Measurements from ENCODE around the gene FYB1. TPM values are rescaled to one million over a fixed set of nuclear protein-coding genes. Genes with fewer than 3 reads are reported as not detected.

Gene FYB1
- total and polyA plus RNA-seq, 2 of the 4 experiments (the other 2 are of a cell fraction), result not detected

DNA sequence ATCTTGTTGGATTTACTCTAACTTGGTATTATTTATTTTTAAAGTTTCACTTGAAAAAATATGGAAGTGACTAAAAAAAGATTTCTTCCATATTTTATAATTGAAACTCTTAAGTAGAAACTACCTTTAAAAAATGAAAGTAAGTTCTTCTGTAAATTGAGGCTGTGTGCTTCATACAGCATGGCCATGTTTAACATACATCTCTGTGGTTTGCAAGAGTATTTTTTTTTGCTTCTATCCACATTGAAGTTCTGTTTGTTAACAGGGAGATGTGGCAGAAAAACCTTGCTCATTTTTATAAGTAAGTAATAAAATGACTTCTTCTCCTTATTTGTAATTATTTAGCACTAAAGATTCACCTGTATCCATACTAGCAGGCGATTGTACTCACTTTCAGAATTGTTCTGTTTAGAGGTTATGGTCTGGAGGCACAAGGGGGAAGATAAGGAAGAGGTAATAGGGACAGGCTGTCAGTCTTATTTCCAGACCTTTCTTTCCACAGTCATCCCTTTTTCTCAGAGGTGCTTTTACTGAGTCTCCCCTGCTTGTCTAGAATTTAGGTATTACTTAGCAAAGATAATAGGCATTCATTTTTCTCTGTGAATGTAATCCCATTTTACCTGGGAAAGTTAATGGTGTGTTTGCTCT lies 16.0 kb downstream of the FYB1 start:
- Histone ChIP-seq H4K8ac (ENCODE audit: low read depth in 2 of 2, low read length in 2 of 2) (no peak overlapping the region), H3K9me3 (ENCODE audit: control insufficient read depth, insufficient read depth, low read length) (no peaks in the 10 kb centered on the region), H2AK5ac (ENCODE audit: low read depth, low read length) (no peak overlapping the region), H2BK120ac (ENCODE audit: low read depth, low read length) (no peak overlapping the region), H4K91ac (ENCODE audit: insufficient read depth, low read depth, low read length) (no peak overlapping the region), H3K27ac (ENCODE audit: insufficient read depth, low read length) (no peak overlapping the region), H3K4ac (ENCODE audit: low read depth, low read length) (no peak overlapping the region), H2BK5ac (ENCODE audit: low read depth, low read length, poor library complexity, severe bottlenecking) (no peak overlapping the region), H2AK9ac (replicated peaks; ENCODE audit: low read depth, low read length, poor library complexity) (no peak overlapping the region), H3K23ac (ENCODE audit: low read depth, low read length) (no peak overlapping the region), H2BK20ac (ENCODE audit: low read depth, low read length) (no peak overlapping the region), H3K4me1 (ENCODE audit: control insufficient read depth, insufficient read depth, low read length) (no peaks in the 10 kb centered on the region), H3K4me2 (ENCODE audit: low read depth, low read length) (no peak overlapping the region), H3K56ac (ENCODE audit: extremely low read depth, insufficient read depth, low read length) (no peak overlapping the region), H3K9me1 (ENCODE audit: insufficient read depth, low read length) (no peaks in the 10 kb centered on the region), H3K9ac (ENCODE audit: low read depth, low read length) (no peak overlapping the region), H3K18ac (ENCODE audit: low read depth, low read length) (no peak overlapping the region), H3K79me1 (ENCODE audit: low read depth in 1 of 2, low read length in 2 of 2) (no peaks in the 10 kb centered on the region), H4K5ac (ENCODE audit: low read depth, low read length) (no peak overlapping the region), H4K20me1 (ENCODE audit: insufficient read depth, low read length) (no peaks in the 10 kb centered on the region), H3K14ac (replicated peaks; ENCODE audit: low read depth, low read length) (no peak overlapping the region), H2AFZ (replicated peaks; ENCODE audit: low read length, poor library complexity) (no peak overlapping the region), H3K4me3 (ENCODE audit: insufficient read depth, low read depth, low read length) (no peak overlapping the region), H3K27me3 (ENCODE audit: control insufficient read depth, insufficient read depth, low read length) (peaks cover 3% of the 10 kb centered on the region), H3K36me3 (ENCODE audit: control insufficient read depth, insufficient read depth, low read length) (no peaks in the 10 kb centered on the region), H2BK15ac (ENCODE audit: low read depth, low read length) (no peak overlapping the region)
- TF ChIP-seq ELK1 (IDR thresholded peaks at IDR 0.05; ENCODE audit: borderline replicate concordance, low read depth, low read length), result no peak
- no peak for TF ChIP-seq CHD1 (IDR thresholded peaks at IDR 0.05; ENCODE audit: low read depth, low read length)
- no peak for TF ChIP-seq SMC3 (IDR thresholded peaks at IDR 0.05; ENCODE audit: low read depth, low read length)
- TF ChIP-seq MAFK (IDR thresholded peaks at IDR 0.05; ENCODE audit: low read depth, low read length), result no peak
- TF ChIP-seq MXI1 (IDR thresholded peaks at IDR 0.05; ENCODE audit: borderline replicate concordance, low read depth, low read length), result no peak
- no peak for TF ChIP-seq RAD21 (IDR thresholded peaks at IDR 0.05; ENCODE audit: low read length)
- no peak for TF ChIP-seq BHLHE40 (IDR thresholded peaks at IDR 0.05; ENCODE audit: low read depth, low read length)
- TF ChIP-seq FOS (IDR thresholded peaks at IDR 0.05; ENCODE audit: low read depth, low read length), result no peak
- TF ChIP-seq USF2 (IDR thresholded peaks at IDR 0.05; ENCODE audit: low read depth, low read length), result no peak
- no peak for TF ChIP-seq RCOR1 (IDR thresholded peaks at IDR 0.05; ENCODE audit: insufficient replicate concordance, low read length)
- TF ChIP-seq, protein P1, sequence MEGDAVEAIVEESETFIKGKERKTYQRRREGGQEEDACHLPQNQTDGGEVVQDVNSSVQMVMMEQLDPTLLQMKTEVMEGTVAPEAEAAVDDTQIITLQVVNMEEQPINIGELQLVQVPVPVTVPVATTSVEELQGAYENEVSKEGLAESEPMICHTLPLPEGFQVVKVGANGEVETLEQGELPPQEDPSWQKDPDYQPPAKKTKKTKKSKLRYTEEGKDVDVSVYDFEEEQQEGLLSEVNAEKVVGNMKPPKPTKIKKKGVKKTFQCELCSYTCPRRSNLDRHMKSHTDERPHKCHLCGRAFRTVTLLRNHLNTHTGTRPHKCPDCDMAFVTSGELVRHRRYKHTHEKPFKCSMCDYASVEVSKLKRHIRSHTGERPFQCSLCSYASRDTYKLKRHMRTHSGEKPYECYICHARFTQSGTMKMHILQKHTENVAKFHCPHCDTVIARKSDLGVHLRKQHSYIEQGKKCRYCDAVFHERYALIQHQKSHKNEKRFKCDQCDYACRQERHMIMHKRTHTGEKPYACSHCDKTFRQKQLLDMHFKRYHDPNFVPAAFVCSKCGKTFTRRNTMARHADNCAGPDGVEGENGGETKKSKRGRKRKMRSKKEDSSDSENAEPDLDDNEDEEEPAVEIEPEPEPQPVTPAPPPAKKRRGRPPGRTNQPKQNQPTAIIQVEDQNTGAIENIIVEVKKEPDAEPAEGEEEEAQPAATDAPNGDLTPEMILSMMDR (conservative IDR thresholded peaks at IDR 0.05; ENCODE audit: low read depth, low read length), result no peak
- TF ChIP-seq MAZ (IDR thresholded peaks at IDR 0.05; ENCODE audit: borderline replicate concordance, low read depth, low read length), result no peak
- no peak for TF ChIP-seq POLR2A (IDR thresholded peaks at IDR 0.05; ENCODE audit: low read depth, low read length)
- TF ChIP-seq RFX5 (IDR thresholded peaks at IDR 0.05; ENCODE audit: low read depth, low read length), result no peak
- no peak for TF ChIP-seq CEBPB (IDR thresholded peaks at IDR 0.05; ENCODE audit: low read depth, low read length)
- TF ChIP-seq NFE2L2 (IDR thresholded peaks at IDR 0.05; ENCODE audit: low read depth, low read length), result no peak
- WGBS, 2 experiments (ENCODE audit: extremely low coverage in 2 of 2, insufficient read length in 1 of 2), result no CpG with 5 or more reads among the region's 1 CpG
- in situ Hi-C loops (cut with MboI; ENCODE audit: low sequenced_read_pairs) (loop anchor here (25.0 kb wide), 1 partner anchor 359 kb away; no protein-coding TSS in a partner anchor), intact Hi-C loops (cut with micrococcal nuclease) (no loop called here), dilution Hi-C loops (cut with HindIII; ENCODE audit: low sequenced_read_pairs, unreplicated experiment) (no loop called here)
- ChIA-PET CTCF (no interaction called here), POLR2A (ENCODE audit: unreplicated experiment) (no interaction called here)
- no TSS peak for BruUV-seq (replicated peaks)
- ATAC-seq (ENCODE audit: low read depth), result no peak
- no peak for DNase-seq
